GM03348 (cell line): ENCODE data around the gene MSMP.

Source experiments
- DNase-seq: peaks from one replicate; pipeline ENCODE4 v3.0.0; 2012; ENCODE audit warnings: low spot score

MSMP gene

GRCh38 chr9:35743452-35743851 is 10.6 kb downstream of the MSMP start:
- no peak for DNase-seq

DNA sequence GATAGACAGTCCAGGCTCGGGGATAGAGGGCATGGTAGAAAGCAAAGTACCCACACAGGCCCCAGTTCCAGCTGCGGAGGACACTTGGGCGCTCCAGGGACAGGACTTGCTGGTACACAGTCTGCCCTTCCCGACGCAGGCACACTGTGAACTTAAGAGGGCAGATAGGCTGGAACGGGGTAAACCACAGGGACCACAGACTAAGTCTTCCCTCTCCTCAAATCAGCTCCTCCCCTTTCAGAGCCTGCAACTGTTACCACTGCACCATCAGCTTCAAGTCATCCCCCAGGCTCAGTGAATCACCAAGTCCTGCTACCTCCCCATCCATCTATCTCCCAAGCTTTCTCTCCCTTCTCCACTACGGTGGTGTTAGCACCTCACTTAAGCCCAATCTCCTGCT is 12.3 kb downstream of the MSMP start:
- no peak for DNase-seq

- DNase-seq: no peak
These were observed 13.8 kb downstream of the MSMP start for GRCh38 chr9:35740243-35740642.

DNA sequence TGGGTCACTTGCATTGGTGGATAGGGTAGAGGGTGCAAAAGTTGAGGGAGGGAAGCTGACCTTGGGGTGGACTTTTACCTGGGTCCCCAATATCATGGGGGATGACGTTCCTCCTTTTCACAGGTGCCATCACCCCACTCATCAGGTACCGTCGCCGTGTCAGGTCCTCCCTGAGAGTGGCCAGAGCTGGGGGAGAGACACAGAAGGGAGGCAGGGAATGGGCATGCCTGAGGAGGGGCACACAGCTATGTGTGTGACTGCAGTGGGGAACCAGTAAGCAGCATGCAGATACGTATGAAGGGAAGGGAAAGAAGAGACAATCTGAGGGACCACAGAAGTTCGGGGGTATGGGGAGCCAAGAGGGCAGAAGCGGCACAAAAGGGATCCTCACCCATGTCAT is 15.2 kb downstream of the MSMP start:
- no peak for DNase-seq

- no peak for DNase-seq
These were observed 15.9 kb downstream of the MSMP start for GRCh38 chr9:35738186-35738585.

GRCh38 chr9:35737143-35737542 is 16.9 kb downstream of the MSMP start:
- DNase-seq: no peak

DNA sequence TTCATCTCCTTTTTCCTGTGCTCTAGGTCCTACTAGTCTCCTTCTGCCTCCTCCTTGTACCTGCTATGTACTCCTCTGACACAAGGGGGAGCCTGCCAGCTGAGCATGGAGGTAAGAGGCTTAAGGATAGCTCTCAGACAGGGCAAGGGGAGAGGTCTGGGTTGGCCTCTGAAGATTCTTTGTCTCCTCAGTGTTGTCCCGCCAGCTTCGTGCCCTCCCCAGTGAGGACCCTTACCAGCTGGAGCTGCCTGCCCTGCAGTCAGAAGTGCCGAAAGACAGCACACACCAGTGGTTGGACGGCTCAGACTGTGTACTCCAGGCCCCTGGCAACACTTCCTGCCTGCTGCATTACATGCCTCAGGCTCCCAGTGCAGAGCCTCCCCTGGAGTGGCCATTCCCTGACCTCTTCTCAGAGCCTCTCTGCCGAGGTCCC is 17.9 kb downstream of the MSMP start:
- peak; percentile 82 for DNase-seq

DNA sequence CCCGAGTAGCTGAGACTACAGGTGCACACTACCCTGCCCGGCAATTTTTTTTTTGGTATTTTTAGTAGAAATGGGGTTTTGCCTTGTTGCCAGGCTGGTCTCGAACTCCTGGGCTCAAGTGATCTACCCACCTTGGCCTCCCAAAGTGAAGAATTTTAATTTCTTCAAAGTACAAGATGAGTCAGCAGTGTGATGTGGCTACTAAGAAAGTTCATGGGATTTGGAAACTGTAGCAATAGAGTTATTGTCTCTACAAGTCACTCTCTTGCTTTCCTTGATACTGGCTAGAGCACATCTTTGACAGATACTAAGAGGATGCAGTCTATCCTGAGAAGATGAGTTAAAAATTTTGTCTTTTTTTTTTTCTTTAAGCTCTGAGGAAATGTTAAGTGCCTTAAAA is 20.0 kb downstream of the MSMP start:
- no peak for DNase-seq

GRCh38 chr9:35732800-35733541 is 21.1 kb downstream of the MSMP start:
- DNase-seq: peak; percentile 57

GRCh38 chr9:35732185-35732799 is 21.8 kb downstream of the MSMP start, which contains the start of the genes CREB3 and TLN1:
Gene CREB3, plus strand, starts transcription at chr9:35732666. Its CDS starts 107 bp downstream, at chr9:35732773.
Gene TLN1, minus strand, starts transcription at chr9:35732195. Its CDS starts 6,501 bp downstream, at chr9:35725694.
- peak; percentile 97 for DNase-seq

- no peak for DNase-seq
These were observed 22.5 kb downstream of the MSMP start for GRCh38 chr9:35731415-35732184.

GRCh38 chr9:35730486-35730854 is 23.6 kb downstream of the MSMP start:
- DNase-seq: no peak

- DNase-seq: peak; percentile 90
These were observed 24.2 kb downstream of the MSMP start for GRCh38 chr9:35729700-35730485.

GRCh38 chr9:35729101-35729500 is 25.0 kb downstream of the MSMP start:
- no peak for DNase-seq

DNA sequence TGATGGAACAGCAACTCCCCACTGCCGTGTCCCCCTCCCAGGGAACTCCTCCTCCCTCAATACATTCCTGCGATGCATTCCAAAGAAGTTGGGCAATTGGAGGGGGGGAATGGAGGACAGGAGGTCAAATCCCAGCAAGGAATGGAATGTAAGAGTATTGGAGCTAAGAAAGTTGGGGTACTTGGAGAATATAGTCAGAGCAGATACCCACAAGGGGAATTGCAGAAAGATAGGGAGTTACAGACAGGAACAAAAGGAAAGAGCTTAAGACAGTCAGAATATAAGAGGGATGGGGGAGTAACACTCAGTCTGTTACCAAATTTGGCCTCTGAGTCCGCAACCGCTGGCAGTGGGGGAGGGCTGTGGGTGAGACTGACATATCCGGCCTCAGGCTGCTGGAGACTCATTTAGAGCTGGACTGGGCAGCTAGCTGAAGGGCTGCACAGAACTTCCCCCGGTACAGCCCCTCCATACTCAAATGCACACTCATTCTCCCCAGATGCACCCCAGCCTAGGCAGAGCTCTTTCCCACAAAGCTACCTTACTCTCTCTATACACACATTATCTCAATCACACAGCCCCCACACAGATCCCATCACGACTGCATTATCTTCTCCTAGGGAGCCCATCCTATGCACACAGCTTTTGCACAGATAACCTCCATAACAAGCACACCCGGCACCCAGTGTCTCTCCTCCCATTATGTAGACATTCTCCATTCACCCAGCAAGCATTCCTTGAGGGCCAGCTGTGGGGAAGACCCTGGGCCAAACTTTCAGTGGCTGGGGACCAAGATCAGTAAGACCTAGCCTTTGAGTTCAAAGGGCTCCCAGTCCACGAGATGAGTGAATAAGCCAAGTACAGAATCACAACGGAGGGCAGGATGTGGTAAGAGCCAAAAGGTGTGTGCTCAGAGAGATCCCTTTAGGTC is 25.8 kb downstream of the MSMP start:
- DNase-seq: peak; percentile 92

DNA sequence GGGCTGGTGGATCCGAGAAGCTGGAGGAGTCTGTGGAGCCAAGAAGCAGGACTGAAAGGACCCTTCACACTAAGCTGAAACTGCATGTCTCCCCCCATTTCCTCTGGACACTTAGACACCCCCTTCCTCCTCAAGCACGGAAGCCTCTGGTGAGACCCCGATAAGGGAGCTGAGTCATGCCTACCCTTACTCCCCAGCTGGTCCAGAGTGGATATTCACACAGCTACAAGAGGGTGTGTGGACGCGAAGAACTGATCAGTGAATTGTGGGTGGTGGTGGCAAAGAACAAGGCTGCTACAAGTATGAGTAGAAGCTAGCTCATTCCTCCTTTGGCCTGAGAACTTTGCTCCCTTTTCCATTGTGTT is 26.4 kb downstream of the MSMP start:
- peak; percentile 40 for DNase-seq

DNA sequence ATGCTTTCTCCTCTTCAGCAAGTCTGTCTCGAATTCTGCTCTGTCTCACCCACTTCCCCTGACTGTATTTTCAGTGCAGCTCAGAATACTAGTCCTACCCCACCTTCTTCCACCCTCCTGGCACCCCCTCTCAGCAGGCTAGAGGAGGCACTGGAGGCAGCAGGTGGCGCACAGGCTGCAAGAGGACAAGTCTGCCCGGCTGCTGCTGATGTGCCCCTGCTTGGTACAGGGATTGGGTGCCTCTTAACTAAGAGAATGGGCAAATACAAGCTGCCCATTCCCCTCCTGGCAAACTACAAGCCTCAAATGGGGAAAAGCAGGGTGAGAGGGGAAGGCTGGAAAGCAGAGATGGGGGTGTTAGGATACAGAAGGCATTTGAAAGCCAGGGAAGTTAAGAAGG is 27.1 kb downstream of the MSMP start:
- peak; percentile 62 for DNase-seq

GRCh38 chr9:35725362-35725761 is 28.7 kb downstream of the MSMP start:
- DNase-seq: no peak

DNA sequence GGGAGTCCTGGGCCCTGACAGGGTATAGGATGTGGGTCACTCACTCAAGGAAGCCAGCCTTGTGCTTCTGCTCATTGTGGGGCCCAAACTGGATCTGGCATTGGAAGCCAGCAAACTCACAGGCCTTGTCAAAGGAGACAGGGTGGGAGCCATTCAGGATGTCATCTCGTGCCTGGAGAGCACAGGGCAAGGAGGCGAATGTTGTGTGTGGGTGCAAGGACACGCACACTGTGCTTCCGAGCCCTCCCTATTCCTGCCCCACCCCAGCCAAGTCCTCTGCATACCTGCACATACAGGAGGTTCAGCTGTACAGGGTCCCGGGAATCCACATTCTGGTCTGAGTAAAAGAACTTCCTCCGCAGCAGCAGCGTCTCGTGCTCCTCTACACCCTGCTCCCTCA is 30.2 kb downstream of the MSMP start:
- DNase-seq: no peak

DNA sequence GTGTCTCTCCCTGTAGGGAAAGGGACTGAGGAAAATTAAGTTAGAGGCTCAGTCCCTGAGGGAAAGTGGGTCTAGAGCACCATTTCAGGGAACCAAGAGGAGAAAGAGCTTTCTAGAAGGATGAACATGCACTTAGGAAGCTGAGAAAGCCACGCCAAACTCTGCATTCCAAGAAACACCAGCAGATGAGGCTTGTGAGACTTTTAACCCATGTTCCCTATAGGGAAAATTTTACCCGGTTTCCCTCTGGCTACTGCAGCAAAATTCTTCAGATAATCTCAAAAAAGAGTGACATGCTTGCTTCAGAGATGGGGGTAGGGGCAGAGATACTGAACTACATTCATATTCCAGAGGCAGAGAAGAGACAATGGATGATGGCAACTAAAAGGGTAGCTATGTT is 30.6 kb downstream of the MSMP start:
- no peak for DNase-seq

DNA sequence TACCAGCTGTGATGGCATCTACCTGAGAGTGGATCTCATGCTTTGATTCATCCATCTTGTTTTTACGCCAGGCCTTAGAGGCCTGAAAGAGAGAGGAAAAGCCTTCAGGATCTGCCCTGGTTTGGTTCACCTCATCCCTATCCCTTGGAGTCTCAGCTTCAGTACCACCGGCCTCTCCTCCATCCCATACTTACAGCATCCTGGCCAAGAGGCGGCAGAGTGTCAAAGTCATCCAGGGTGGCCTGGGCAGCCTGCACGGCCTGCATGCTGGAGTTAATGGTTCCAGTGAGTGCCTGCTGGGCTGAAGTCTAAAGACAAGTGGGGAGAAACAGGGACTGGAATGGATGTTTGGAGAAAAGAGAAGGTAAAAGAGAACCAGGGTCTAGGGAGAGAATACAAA is 34.5 kb downstream of the MSMP start:
- DNase-seq: no peak
